GM19025 (cell line): Measurements from ENCODE around the gene ARL5A.
A peak's percentile ranks its signal among the peaks of the same experiment; 100 is the strongest.

ENCODE experiments used
- ATAC-seq: cut with Tn5 transposase; IDR thresholded peaks from one replicate; pipeline ENCODE4 v1.9.1; 2021; ENCODE audit warnings: mild to moderate bottlenecking, low read depth, moderate library complexity; ENCODE audit not compliant: unreplicated experiment

The ARL5A gene

GRCh38 chr2:151841047-151841424 is 12.8 kb upstream of the ARL5A start:
- ATAC-seq, result no peak

GRCh38 chr2:151840216-151841046 is 12.2 kb upstream of the ARL5A start:
- peak; percentile 98 for ATAC-seq

- ATAC-seq, result no peak
Measured at GRCh38 chr2:151837926-151838325, 9.7 kb upstream of the ARL5A start.

GRCh38 chr2:151833984-151834383 is 5.8 kb upstream of the ARL5A start:
- no peak for ATAC-seq

- ATAC-seq, result no peak
Measured at GRCh38 chr2:151830961-151831360, 2.7 kb upstream of the ARL5A start.

DNA sequence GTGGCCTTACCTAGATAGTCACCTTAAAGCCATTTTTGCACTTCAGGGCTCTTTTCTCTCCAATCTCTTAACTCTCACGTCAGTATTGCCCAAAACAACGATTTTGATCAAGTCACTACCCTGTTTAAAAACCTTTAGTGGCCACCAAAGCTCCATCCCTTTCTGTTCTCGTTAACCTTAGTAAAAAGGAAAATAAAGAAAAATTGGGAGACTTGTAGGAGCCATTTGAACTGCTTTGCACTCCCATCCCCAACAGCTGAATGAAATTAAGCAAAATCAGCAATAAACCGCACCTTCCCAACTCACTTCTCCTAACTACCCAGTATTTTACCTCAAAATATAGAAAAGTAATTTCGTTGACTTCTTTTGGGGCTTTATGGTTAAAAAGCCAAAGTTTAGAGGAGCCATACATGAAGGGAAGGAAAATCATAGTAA is 686 bp upstream of the ARL5A start:
- ATAC-seq, result no peak

- ATAC-seq, result peak; percentile 16
Measured at GRCh38 chr2:151827564-151828142, 568 bp downstream of the ARL5A start.

- no peak for ATAC-seq
Measured at GRCh38 chr2:151826737-151827157, 1.5 kb downstream of the ARL5A start.

DNA sequence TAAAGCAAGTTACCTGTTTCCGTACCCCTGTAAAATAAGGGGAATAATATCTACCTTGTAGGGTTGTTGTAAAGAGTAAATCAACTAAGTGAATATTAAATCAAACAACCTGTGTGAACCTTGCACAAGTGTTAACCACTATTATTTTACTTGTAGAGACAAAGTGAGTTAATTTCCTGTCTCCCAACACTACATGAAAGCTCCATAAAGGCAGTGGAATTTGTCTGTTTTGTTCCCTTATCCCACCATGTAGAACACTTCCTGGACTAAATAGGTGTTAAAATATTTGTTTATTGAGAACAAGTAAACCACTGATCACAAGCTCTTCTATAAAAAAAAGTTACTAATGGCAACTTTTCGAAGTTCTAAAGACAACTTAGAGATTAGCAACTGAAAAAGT is 3.3 kb downstream of the ARL5A start:
- ATAC-seq, result no peak

DNA sequence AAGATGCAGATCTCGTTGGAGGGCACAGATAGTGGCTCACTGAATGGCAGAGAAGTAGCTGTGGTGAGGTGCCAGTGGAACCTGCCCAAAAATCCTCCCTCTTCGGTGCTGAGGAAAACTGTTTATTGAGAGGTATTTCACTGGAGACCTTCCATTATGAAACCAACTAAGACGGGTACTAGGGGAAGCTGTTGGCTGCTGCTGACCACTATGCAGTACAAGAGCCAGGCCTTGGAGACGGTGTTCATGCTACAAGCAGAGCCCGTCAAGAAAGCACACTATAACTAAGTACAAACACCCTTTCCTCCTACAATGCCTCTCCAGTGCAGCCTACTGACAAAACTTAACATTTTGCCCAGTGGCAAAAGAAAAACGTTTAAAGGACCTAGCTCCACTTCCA is 4.6 kb downstream of the ARL5A start:
- no peak for ATAC-seq

DNA sequence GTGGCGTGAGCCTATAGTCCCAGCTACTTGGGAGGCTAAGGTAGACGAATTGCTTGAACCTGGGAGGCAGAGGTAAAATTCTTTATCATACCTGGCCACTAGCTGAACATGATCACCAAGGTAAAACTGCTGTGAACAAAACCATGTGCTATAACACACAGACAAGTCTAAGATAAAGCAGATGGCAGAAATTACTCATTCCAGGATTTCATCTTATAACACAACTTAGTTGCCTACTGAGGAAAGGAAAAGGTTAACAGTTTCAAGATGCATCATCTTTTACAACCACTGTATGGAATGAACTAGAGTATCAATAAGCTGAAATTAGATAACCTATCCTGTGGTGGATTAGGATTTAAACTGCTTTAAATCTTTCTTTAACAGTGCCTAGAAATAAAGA is 8.3 kb downstream of the ARL5A start:
- no peak for ATAC-seq

DNA sequence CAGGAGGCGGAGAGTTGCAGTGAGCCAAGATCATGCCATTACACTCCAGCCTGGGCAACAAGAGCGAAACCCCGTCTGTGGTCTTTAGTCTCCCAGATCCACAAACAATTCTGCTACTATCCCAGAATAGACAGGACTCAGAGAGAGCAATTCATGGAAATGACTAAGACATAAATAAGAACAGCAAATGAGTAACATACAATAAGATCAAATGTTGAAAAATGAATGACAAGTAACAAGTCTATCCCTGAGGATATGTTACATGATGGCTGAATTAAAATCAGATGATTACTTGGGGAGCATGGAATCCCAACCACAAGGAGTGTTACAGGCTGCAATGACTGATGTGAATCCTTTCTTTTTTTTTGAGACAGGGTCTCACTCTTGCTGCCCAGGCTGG is 10.3 kb downstream of the ARL5A start:
- no peak for ATAC-seq

GRCh38 chr2:151816843-151817242 is 11.4 kb downstream of the ARL5A start:
- ATAC-seq, result no peak

GRCh38 chr2:151815821-151816489 is 12.3 kb downstream of the ARL5A start:
- no peak for ATAC-seq

DNA sequence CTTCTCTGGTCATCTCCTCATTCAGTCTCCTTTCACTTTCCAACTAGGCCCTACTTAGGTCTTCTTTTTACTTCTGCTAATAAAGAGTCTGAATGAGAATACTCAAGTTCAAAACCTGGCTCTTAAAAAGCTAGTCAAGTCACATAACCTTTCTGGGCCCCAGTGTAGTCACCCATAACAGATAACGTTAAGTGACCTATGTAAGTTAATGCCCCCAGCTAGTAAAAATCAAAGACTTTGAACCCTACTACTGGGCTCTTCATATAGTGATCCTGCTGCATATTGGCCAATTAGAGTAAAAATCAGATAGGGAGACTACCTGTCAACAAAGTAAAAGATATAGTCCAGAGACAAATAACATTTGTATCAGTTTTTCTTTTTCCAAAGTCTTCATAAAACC is 17.7 kb downstream of the ARL5A start:
- ATAC-seq, result no peak

DNA sequence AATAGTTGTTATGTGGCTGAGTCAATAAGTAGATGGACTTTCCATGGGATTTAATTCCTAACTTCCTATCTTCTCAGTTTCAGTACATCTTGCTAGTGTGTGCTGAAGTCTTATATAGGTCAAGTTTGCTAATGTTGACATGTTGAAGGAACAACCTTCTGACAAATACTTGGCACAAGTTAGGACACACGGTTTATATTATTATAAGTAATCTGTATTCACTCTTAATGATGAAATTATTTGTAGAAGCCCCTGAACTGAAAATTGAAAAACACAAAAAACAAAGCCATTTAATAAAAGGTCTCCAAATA is 19.2 kb downstream of the ARL5A start:
- ATAC-seq, result no peak

- ATAC-seq, result no peak
Measured at GRCh38 chr2:151808258-151809072, 19.8 kb downstream of the ARL5A start.

DNA sequence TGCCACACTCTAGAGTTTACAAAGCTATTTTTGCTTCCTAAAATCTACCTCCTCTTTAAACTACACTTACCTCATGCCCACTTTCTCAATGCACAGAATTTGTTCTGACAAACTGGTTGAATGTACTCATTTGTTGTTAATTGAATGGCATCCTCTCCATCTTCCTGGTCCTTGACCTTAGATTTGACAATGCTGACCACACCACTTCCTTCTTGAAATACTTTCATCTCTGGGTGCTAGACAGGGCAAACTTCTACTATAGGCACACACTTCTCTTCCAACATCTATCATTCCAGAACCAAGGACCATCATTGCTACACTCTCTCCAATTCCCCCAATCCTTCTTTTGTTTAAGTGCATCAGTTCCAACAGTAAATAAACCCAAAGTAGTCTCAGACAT is 22.3 kb downstream of the ARL5A start:
- no peak for ATAC-seq

DNA sequence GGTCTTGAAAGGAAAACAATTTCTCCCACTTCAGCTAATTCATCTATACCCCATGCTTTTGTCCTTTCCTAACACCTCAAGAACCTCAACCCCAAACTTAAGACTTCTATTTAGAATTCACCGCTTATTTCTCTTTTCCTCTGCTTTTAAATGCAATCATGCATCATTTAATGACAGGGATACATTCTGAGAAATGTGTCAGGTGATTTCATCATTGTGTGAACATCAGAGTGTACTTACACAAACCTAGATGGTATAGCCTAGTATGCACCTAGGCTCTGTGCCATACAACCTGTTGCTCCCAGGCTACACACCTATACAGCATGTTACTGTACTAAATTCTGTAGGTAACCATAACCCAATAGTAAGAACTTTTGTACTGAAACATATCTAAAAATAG is 22.9 kb downstream of the ARL5A start:
- ATAC-seq, result no peak

DNA sequence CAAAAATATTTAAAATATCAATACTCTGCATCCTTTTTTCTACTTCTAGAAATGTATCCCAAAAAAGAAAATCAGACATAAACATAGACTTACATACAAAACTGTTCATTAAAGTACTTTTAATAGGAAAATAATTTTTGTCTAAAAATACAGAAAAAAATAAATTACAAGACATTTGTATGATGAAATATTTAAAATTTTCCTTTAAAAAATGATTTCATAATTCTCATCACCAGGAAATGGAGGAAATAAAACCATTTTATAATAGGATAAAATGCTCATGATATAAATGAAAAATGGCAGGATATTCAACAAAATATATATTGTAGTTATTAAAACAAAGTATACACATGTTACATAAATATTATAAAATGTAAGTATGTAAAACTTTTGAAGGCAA is 24.4 kb downstream of the ARL5A start:
- ATAC-seq, result no peak

- ATAC-seq, result no peak
Measured at GRCh38 chr2:151802315-151802714, 25.9 kb downstream of the ARL5A start.
